C4-2B (cell line): ENCODE data around the gene FRMD5.

Experiments used
- CTCF ChIP-seq: fragments of 450-650 bp; conservative IDR thresholded peaks from 2 replicates; pipeline ENCODE4 v1.5.1; 2017; ENCODE audit warnings: mild to moderate bottlenecking
- ZFX ChIP-seq: fragments of 450-650 bp; IDR thresholded peaks from 2 replicates; pipeline ENCODE4 v1.6.1; 2017

- TF ChIP-seq CTCF = no peak
- peak; percentile 69; the same call in 1 of the 2 replicates for TF ChIP-seq ZFX
Measured at GRCh38 chr15:43826508-43827341, 368.3 kb downstream of the FRMD5 start, which contains the start of gene WDR76.
